Neural cell (in vitro differentiated cells): Measurements from ENCODE around the gene CRTAC1. TPM values are rescaled to one million over a fixed set of nuclear protein-coding genes. Genes with fewer than 3 reads are reported as not detected.

Source experiments
- H2AFZ ChIP-seq: fragments of 200-600, 300-800 bp; sonication (generic), shearing (Covaris generic); 2 replicates; pipeline ENCODE4 v1.6.0; 2014; ENCODE audit warnings: low read depth, mild to moderate bottlenecking, antibody characterized with exemption, low read length, moderate library complexity
- H3F3A ChIP-seq: fragments of 200-600 bp; shearing (Covaris generic); 2 replicates; pipeline ENCODE4 v1.6.1; 2016; ENCODE audit warnings: mild to moderate bottlenecking, moderate library complexity, mixed read lengths, antibody characterized with exemption, low read length; ENCODE audit not compliant: insufficient read depth, poor library complexity, severe bottlenecking
- H3K27ac ChIP-seq: fragments of 200-600, 300-800 bp; sonication (generic), shearing (Covaris generic); 2 replicates; pipeline ENCODE4 v1.5.1; 2014; ENCODE audit warnings: mild to moderate bottlenecking, low read length, moderate library complexity
- H3K27me3 ChIP-seq: fragments of 300-800, 200-600 bp; sonication (generic), shearing (Covaris generic); 2 replicates; pipeline ENCODE4 v1.6.0; 2014; ENCODE audit warnings: mild to moderate bottlenecking, low read depth, low read length, moderate library complexity; ENCODE audit not compliant: insufficient read depth
- H3K36me3 ChIP-seq: fragments of 300-800, 200-600 bp; sonication (generic), shearing (Covaris generic); 2 replicates; pipeline ENCODE4 v1.5.1; 2014; ENCODE audit warnings: mild to moderate bottlenecking, antibody characterized with exemption, low read length, moderate library complexity; ENCODE audit not compliant: insufficient read depth
- H3K4me2 ChIP-seq: fragments of 300-800, 200-600 bp; sonication (generic), shearing (Covaris generic); 2 replicates; pipeline ENCODE4 v1.6.0; 2014; ENCODE audit warnings: mild to moderate bottlenecking, low read length
- H3K4me3 ChIP-seq: fragments of 300-800, 200-600 bp; sonication (generic), shearing (Covaris generic); 2 replicates; pipeline ENCODE4 v1.5.1; 2014; ENCODE audit warnings: mild to moderate bottlenecking, low read length, moderate library complexity
- H3K79me2 ChIP-seq: fragments of 200-600 bp; shearing (Covaris generic); replicated peaks from 2 replicates; pipeline ENCODE4 v1.6.0; 2014; ENCODE audit warnings: mild to moderate bottlenecking, low read length, moderate library complexity; ENCODE audit not compliant: insufficient read depth
- H3K9ac ChIP-seq: fragments of 300-800, 200-600 bp; sonication (generic), shearing (Covaris generic); 2 replicates; pipeline ENCODE4 v1.6.1; 2016; ENCODE audit warnings: mild to moderate bottlenecking, low read length, mixed read lengths
- H3K9me2 ChIP-seq: fragments of 200-600 bp; shearing (Covaris generic); 2 replicates; pipeline ENCODE4 v1.6.1; 2016; ENCODE audit warnings: mild to moderate bottlenecking, low read length, mixed read lengths; ENCODE audit not compliant: insufficient read depth
- H3K9me3 ChIP-seq: fragments of 200-600, 300-800 bp; sonication (generic), shearing (Covaris generic); 2 replicates; pipeline ENCODE4 v1.6.1; 2016; ENCODE audit warnings: mild to moderate bottlenecking, mixed run types, low read length, moderate library complexity, mixed read lengths
- H4K20me1 ChIP-seq: fragments of 200-600 bp; shearing (Covaris generic); 2 replicates; pipeline ENCODE4 v1.6.1; 2016; ENCODE audit warnings: mild to moderate bottlenecking, mixed run types; ENCODE audit not compliant: insufficient read depth
- EP300 ChIP-seq: fragments of 450-650 bp; conservative IDR thresholded peaks from 2 replicates; pipeline ENCODE4 v1.6.1; 2014; ENCODE audit warnings: antibody characterized with exemption, mild to moderate bottlenecking, moderate library complexity; ENCODE audit not compliant: poor library complexity, severe bottlenecking
- EZH2 ChIP-seq: fragments of 200-600, 300-800 bp; shearing (Covaris generic), sonication (generic); IDR thresholded peaks from 2 replicates; pipeline ENCODE4 v1.6.1; 2014; ENCODE audit warnings: antibody characterized with exemption, low read length, borderline replicate concordance, mild to moderate bottlenecking; ENCODE audit not compliant: insufficient read depth, poor library complexity, severe bottlenecking
- MXI1 ChIP-seq: fragments of 450-650 bp; conservative IDR thresholded peaks from 2 replicates; pipeline ENCODE4 v1.6.1; 2014; ENCODE audit warnings: antibody characterized with exemption, mild to moderate bottlenecking; ENCODE audit not compliant: poor library complexity, severe bottlenecking
- POLR2AphosphoS5 ChIP-seq: IDR thresholded peaks from 2 replicates; pipeline ENCODE4 v1.6.1; 2012
- RAD21 ChIP-seq: fragments of 450-650 bp; conservative IDR thresholded peaks from 2 replicates; pipeline ENCODE4 v1.6.1; 2014; ENCODE audit warnings: antibody characterized with exemption, mild to moderate bottlenecking, moderate library complexity
- SMC3 ChIP-seq: fragments of 450-650 bp; conservative IDR thresholded peaks from 2 replicates; pipeline ENCODE4 v1.6.1; 2014; ENCODE audit warnings: antibody characterized with exemption, mild to moderate bottlenecking, moderate library complexity; ENCODE audit not compliant: poor library complexity
- TAF1 ChIP-seq: IDR thresholded peaks from 2 replicates; pipeline ENCODE4 v1.6.1; 2012; ENCODE audit warnings: low read depth
- polyA plus RNA-seq: library from polyadenylated mRNA; depleted of rRNA; stranded (reverse); fragments of >200 nt; gene quantifications from 2 replicates; pipeline ENCODE4 v1.2.3, GENCODE V29; 2014
- TF ChIP-seq, protein P1 (sequence below): fragments of 450-650 bp; IDR thresholded peaks from 2 replicates; pipeline ENCODE4 v1.5.1; 2014; ENCODE audit warnings: antibody characterized with exemption, mild to moderate bottlenecking, moderate library complexity; ENCODE audit not compliant: poor library complexity, severe bottlenecking
- TF ChIP-seq, protein P2 (sequence below): IDR thresholded peaks from 2 replicates; pipeline ENCODE4 v1.6.1; 2012; ENCODE audit warnings: borderline replicate concordance

The CRTAC1 gene
- polyA plus RNA-seq, 1 donor from 2014 or later: 1.1 TPM

DNA sequence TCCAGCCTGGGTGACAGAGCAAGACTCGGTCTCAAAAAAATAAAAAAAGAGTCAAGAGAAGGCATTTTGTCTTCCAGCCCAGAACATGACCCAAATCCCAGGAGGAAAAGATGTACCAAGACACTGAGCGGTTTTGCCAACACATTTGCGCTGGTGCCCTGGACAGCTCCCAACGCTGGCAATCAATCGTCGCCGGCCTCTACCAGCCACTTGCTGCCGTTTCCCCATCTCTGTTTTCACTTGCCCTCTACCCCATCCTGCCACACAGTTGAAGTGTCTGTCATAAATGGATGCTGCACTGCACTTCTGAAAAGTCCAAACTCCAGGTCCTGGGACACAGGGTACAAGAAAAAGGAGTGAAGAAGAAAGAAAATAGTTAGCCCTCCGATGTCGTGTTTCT lies 29.7 kb upstream of the CRTAC1 start:
- Histone ChIP-seq H3K4me3 (no peak overlapping the region), H4K20me1 (no peaks in the 10 kb centered on the region), H3K9me2 (no peaks in the 10 kb centered on the region), H3K36me3 (no peaks in the 10 kb centered on the region), H2AFZ (no peak overlapping the region), H3K27ac (no peak overlapping the region), H3F3A (no peaks in the 10 kb centered on the region), H3K9me3 (no peaks in the 10 kb centered on the region), H3K27me3 (no peaks in the 10 kb centered on the region), H3K79me2 (no peaks in the 10 kb centered on the region), H3K9ac (no peak overlapping the region), H3K4me2 (no peak overlapping the region)
- TF ChIP-seq, protein P1, sequence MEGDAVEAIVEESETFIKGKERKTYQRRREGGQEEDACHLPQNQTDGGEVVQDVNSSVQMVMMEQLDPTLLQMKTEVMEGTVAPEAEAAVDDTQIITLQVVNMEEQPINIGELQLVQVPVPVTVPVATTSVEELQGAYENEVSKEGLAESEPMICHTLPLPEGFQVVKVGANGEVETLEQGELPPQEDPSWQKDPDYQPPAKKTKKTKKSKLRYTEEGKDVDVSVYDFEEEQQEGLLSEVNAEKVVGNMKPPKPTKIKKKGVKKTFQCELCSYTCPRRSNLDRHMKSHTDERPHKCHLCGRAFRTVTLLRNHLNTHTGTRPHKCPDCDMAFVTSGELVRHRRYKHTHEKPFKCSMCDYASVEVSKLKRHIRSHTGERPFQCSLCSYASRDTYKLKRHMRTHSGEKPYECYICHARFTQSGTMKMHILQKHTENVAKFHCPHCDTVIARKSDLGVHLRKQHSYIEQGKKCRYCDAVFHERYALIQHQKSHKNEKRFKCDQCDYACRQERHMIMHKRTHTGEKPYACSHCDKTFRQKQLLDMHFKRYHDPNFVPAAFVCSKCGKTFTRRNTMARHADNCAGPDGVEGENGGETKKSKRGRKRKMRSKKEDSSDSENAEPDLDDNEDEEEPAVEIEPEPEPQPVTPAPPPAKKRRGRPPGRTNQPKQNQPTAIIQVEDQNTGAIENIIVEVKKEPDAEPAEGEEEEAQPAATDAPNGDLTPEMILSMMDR: no peak
- no peak for TF ChIP-seq EZH2
- no peak for TF ChIP-seq TAF1
- TF ChIP-seq SMC3: no peak
- no peak for TF ChIP-seq MXI1
- no peak for TF ChIP-seq POLR2AphosphoS5
- no peak for TF ChIP-seq RAD21
- TF ChIP-seq, protein P2, sequence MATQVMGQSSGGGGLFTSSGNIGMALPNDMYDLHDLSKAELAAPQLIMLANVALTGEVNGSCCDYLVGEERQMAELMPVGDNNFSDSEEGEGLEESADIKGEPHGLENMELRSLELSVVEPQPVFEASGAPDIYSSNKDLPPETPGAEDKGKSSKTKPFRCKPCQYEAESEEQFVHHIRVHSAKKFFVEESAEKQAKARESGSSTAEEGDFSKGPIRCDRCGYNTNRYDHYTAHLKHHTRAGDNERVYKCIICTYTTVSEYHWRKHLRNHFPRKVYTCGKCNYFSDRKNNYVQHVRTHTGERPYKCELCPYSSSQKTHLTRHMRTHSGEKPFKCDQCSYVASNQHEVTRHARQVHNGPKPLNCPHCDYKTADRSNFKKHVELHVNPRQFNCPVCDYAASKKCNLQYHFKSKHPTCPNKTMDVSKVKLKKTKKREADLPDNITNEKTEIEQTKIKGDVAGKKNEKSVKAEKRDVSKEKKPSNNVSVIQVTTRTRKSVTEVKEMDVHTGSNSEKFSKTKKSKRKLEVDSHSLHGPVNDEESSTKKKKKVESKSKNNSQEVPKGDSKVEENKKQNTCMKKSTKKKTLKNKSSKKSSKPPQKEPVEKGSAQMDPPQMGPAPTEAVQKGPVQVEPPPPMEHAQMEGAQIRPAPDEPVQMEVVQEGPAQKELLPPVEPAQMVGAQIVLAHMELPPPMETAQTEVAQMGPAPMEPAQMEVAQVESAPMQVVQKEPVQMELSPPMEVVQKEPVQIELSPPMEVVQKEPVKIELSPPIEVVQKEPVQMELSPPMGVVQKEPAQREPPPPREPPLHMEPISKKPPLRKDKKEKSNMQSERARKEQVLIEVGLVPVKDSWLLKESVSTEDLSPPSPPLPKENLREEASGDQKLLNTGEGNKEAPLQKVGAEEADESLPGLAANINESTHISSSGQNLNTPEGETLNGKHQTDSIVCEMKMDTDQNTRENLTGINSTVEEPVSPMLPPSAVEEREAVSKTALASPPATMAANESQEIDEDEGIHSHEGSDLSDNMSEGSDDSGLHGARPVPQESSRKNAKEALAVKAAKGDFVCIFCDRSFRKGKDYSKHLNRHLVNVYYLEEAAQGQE: no peak
- TF ChIP-seq EP300: no peak

DNA sequence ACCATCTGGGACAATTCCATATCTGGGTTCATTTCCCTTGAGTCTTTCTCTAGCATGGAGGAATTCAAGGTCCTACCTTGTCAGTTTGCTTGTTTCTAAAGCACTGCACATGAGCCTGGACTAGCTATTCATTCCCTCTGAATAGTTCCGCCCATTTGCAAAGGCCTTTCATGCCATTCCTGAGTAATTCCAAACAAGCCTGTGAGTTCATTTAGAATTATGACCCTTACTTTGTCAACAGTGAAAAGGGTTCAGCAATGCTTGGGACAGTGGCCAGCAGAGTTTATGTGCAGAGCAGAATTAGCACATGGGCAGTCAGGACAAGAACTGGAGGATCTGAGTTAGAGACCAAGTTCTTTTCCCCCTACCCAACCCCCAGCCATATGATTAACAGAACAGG lies 27.9 kb upstream of the CRTAC1 start:
- H3K27ac ChIP-seq: no peak overlapping the region
- H3K4me3 ChIP-seq: no peak overlapping the region
- no peaks in the 10 kb centered on the region for H3K9me2 ChIP-seq
- H3F3A ChIP-seq: no peaks in the 10 kb centered on the region
- H3K9ac ChIP-seq: no peak overlapping the region
- no peak overlapping the region for H2AFZ ChIP-seq
- no peaks in the 10 kb centered on the region for H3K9me3 ChIP-seq
- no peaks in the 10 kb centered on the region for H3K36me3 ChIP-seq
- TF ChIP-seq EP300 (no peak), TAF1 (no peak), SMC3 (no peak), RAD21 (no peak), EZH2 (no peak), POLR2AphosphoS5 (no peak), MXI1 (no peak)
- TF ChIP-seq, protein P2: no peak
- TF ChIP-seq, protein P1: no peak
- H3K79me2 ChIP-seq: no peaks in the 10 kb centered on the region
- no peak overlapping the region for H3K4me2 ChIP-seq
- H3K27me3 ChIP-seq: peaks cover 6% of the 10 kb centered on the region
- no peaks in the 10 kb centered on the region for H4K20me1 ChIP-seq
